SK-N-SH (cell line): Measurements from ENCODE around the gene ZBTB7B. TPM values are rescaled to one million over a fixed set of nuclear protein-coding genes. Genes with fewer than 3 reads are reported as not detected.

Experiments
- CTCF ChIA-PET: fragments of 300-600, 350-600 bp; formaldehyde crosslinking; extraction: SDS; loops from one replicate; lab custom pipeline; 2021; lab: Yijun Ruan, JAX
- POLR2A ChIA-PET: fragments of 350-600 bp; sonication (Branson Sonifier 250); formaldehyde crosslinking; extraction: SDS; loops from one replicate; lab custom pipeline; 2020; ENCODE audit warnings: antibody characterized with exemption, inconsistent platforms; lab: Yijun Ruan, JAX
- DNase-seq: peaks from one replicate; pipeline ENCODE4 v3.0.0; 2012
- H2AFZ ChIP-seq: fragments of 200-600 bp; sonication (generic); 2 replicates; pipeline ENCODE4 v1.8.1; 2016; ENCODE audit warnings: antibody characterized with exemption, mild to moderate bottlenecking, low read depth
- H3F3A ChIP-seq: fragments of 200-600 bp; sonication (generic); replicated peaks from 2 replicates; pipeline ENCODE3; 2016; ENCODE audit warnings: antibody characterized with exemption, mild to moderate bottlenecking; ENCODE audit not compliant: insufficient read depth
- H3K27ac ChIP-seq, 2 experiments: fragments of 200-500 bp in 1 of 2; fragments of 200-600 bp in 1 of 2; sonication (Bioruptor generic) in 1 of 2; sonication (generic), shearing (Covaris generic) in 1 of 2; 2 replicates each; pipeline versions ENCODE4 v1.5.1 to v1.6.1; 2014 to 2016; ENCODE audit warnings: low read depth in 2 of 2, inconsistent platforms in 1 of 2, low read length in 1 of 2, mild to moderate bottlenecking in 1 of 2, mixed read lengths in 1 of 2
- H3K27me3 ChIP-seq: fragments of 200-600 bp; sonication (generic), shearing (Covaris generic); 2 replicates; pipeline ENCODE4 v1.6.1; 2016; ENCODE audit warnings: mixed run types; ENCODE audit not compliant: insufficient read depth
- H3K36me3 ChIP-seq, 2 experiments: fragments of 200-500 bp in 1 of 2; fragments of 200-600 bp in 1 of 2; sonication (Bioruptor generic) in 1 of 2; sonication (generic) in 1 of 2; replicated peaks in 1 of 2; 2 replicates each; pipeline versions ENCODE3 to v1.5.1; 2014 to 2016; ENCODE audit warnings: low read length in 1 of 2, mild to moderate bottlenecking in 1 of 2; ENCODE audit not compliant: insufficient read depth in 2 of 2, control insufficient read depth in 1 of 2
- H3K4me1 ChIP-seq, 2 experiments: fragments of 200-500 bp in 1 of 2; fragments of 200-600 bp in 1 of 2; sonication (Bioruptor generic) in 1 of 2; sonication (generic), shearing (Covaris generic) in 1 of 2; 2 replicates each; pipeline versions ENCODE4 v1.5.1 to v1.6.1; 2014 to 2016; ENCODE audit warnings: low read depth in 1 of 2, low read length in 1 of 2, mixed run types in 1 of 2; ENCODE audit not compliant: insufficient read depth in 2 of 2, control insufficient read depth in 1 of 2
- H3K4me2 ChIP-seq: fragments of 200-600 bp; sonication (generic), shearing (Covaris generic); 2 replicates; pipeline ENCODE4 v1.6.1; 2017; ENCODE audit warnings: mixed run types
- H3K4me3 ChIP-seq, 2 experiments: fragments of 200-500 bp in 1 of 2; fragments of 200-600 bp in 1 of 2; sonication (Bioruptor generic) in 1 of 2; sonication (generic), shearing (Covaris generic) in 1 of 2; 2 replicates each; pipeline versions ENCODE4 v1.5.1 to v1.8.1; 2014 to 2016; ENCODE audit warnings: low read depth in 2 of 2, inconsistent platforms in 1 of 2, low read length in 1 of 2, mild to moderate bottlenecking in 1 of 2, mixed read lengths in 1 of 2, moderate library complexity in 1 of 2
- H3K79me2 ChIP-seq: fragments of 200-600 bp; sonication (generic); 2 replicates; pipeline ENCODE4 v1.8.1; 2017; ENCODE audit warnings: mild to moderate bottlenecking; ENCODE audit not compliant: insufficient read depth
- H3K9ac ChIP-seq: fragments of 200-600 bp; sonication (generic); 2 replicates; pipeline ENCODE4 v1.6.1; 2017; ENCODE audit warnings: mixed run types
- H3K9me2 ChIP-seq: fragments of 200-600 bp; sonication (generic); 2 replicates; pipeline ENCODE4 v1.6.1; 2017; ENCODE audit warnings: mixed run types
- H3K9me3 ChIP-seq: fragments of 200-600 bp; sonication (generic); 2 replicates; pipeline ENCODE4 v1.6.1; 2017; ENCODE audit warnings: mixed run types, mild to moderate bottlenecking, moderate library complexity
- H4K20me1 ChIP-seq: fragments of 200-600 bp; sonication (generic); 2 replicates; pipeline ENCODE4 v1.6.1; 2017; ENCODE audit warnings: mild to moderate bottlenecking, mixed run types; ENCODE audit not compliant: insufficient read depth
- ELF1 ChIP-seq: IDR thresholded peaks from 2 replicates; pipeline ENCODE4 v1.4.0; 2012
- EP300 ChIP-seq, 2 experiments: IDR thresholded peaks; 2 replicates each; pipeline versions ENCODE4 v1.4.0 to v1.6.1; 2012; ENCODE audit warnings: borderline replicate concordance in 1 of 2, low read depth in 1 of 2, low read length in 1 of 2
- FOXJ3 ChIP-seq: sonication (generic); formaldehyde crosslinking; IDR thresholded peaks from 2 replicates; pipeline ENCODE4 v1.5.1; 2020; ENCODE audit warnings: mild to moderate bottlenecking, missing genetic modification reagents
- GABPA ChIP-seq: IDR thresholded peaks from 2 replicates; pipeline ENCODE4 v1.4.0; 2012; ENCODE audit warnings: low read depth, mild to moderate bottlenecking
- JUND ChIP-seq: IDR thresholded peaks from 2 replicates; pipeline ENCODE4 v1.4.0; 2012
- MXI1 ChIP-seq: IDR thresholded peaks from 2 replicates; pipeline ENCODE4 v1.6.1; 2012; ENCODE audit warnings: mild to moderate bottlenecking, low read depth, low read length, improper control_type of control experiment
- POLR2AphosphoS5 ChIP-seq: IDR thresholded peaks from 2 replicates; pipeline ENCODE4 v1.6.1; 2012; ENCODE audit warnings: low read depth, low read length
- RAD21 ChIP-seq: IDR thresholded peaks from 2 replicates; pipeline ENCODE4 v1.6.1; 2012; ENCODE audit warnings: mild to moderate bottlenecking, low read length
- RFX5 ChIP-seq: IDR thresholded peaks from 2 replicates; pipeline ENCODE4 v1.6.1; 2012; ENCODE audit warnings: mild to moderate bottlenecking, improper control_type of control experiment, low read length
- SIN3A ChIP-seq: IDR thresholded peaks from 2 replicates; pipeline ENCODE4 v1.6.1; 2012; ENCODE audit warnings: low read depth, mild to moderate bottlenecking, low read length, moderate library complexity, borderline replicate concordance
- SMC3 ChIP-seq: IDR thresholded peaks from 2 replicates; pipeline ENCODE4 v1.6.1; 2012; ENCODE audit warnings: low read depth, low read length, improper control_type of control experiment
- TEAD4 ChIP-seq: IDR thresholded peaks from 2 replicates; pipeline ENCODE4 v1.4.0; 2012; ENCODE audit warnings: mild to moderate bottlenecking, borderline replicate concordance; ENCODE audit not compliant: insufficient read depth
- WGBS: methylation state at CpG from one replicate; pipeline ENCODE4 v1.1.6; 2017; ENCODE audit warnings: low lambda C conversion rate; 5-methylcytosine and 5-hydroxymethylcytosine counted together
- polyA plus RNA-seq, 3 experiments: library from polyadenylated mRNA; depleted of rRNA; stranded (reverse); fragments of >200 nt; gene quantifications; 2 replicates each; pipeline ENCODE4 v1.2.3, GENCODE V29; 2012
- TF ChIP-seq, protein P1 (sequence below): IDR thresholded peaks from 2 replicates; pipeline ENCODE4 v1.4.0; 2012; ENCODE audit warnings: low read depth, borderline replicate concordance
- TF ChIP-seq, protein P2 (sequence below): fragments of 200-600 bp; sonication (generic); IDR thresholded peaks from 2 replicates; pipeline ENCODE4 v1.6.1; 2017; ENCODE audit warnings: antibody characterized with exemption, mild to moderate bottlenecking, moderate library complexity
- TF ChIP-seq, protein P3 (sequence below): IDR thresholded peaks from 2 replicates; pipeline ENCODE4; 2012
- TF ChIP-seq, protein P4 (sequence below): IDR thresholded peaks from 2 replicates; pipeline ENCODE4 v1.4.0; 2012; ENCODE audit warnings: low read depth

ZBTB7B gene
- polyA plus RNA-seq, 1 of the 3 experiments (the other 2 are of a cell fraction): 15.7 TPM

DNA sequence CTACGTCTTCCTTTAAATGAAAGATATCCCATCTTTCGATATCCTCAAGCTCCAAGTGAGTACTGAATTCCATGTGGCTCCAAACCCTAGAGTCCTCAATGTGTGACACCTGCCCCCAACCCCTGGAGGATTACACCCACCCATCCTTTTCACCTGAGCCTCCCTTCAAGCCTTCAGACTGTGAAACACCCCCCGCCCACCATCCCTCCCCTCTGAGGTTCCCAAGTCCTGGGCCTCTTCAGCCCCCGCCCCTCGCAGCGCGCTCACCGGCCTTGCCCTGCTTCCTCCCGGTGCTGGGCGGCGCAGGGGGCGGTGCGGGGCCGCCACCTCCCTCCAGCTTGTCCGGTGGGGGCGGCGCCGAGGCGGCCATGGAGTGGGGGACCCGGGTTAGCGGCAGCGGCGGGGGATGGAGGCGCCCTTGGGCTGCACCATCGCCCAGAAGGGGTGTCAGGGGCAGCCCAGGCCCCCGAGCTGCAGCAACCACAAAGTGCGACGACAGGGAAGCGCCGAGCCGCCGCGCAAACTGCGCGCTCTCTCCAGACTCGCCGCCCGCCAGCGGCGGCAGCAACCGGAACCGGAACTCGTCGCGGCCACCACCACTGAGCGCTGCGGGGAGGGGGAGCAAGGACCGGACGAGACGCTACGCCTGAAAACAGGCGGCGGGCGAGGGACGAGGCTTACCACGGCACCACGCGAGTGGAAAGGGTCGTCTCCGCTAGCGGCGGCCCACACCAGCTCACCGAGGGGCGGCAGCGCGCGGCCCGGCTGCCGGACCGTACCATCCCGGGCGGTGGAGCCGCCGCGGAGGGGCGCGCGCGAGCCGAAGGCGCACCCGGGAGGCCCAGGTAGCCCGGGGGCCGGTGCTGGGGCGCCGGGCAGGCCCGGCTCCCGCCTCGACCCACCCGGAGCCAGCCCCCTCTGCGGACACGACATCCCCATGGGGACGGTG is 41.1 kb upstream of the ZBTB7B start, which contains the start of gene PYGO2:
PYGO2 (minus strand) TSS at position 576 of the 949 bp plus-strand sequence; CDS start at position 370, 206 bp downstream.
- Histone ChIP-seq H3K4me2 (peak within 1 kb of the TSS; percentile 85), H3K79me2 (peaks cover 48% of the 10 kb centered on the region), H3K9me3 (no peaks in the 10 kb centered on the region), H3K9me2 (no peaks in the 10 kb centered on the region), H3K4me1 (peaks cover 4 to 36% of the 10 kb centered on the region in 2 experiments; a peak in 3 of 4 replicates), H3F3A (peaks cover 31% of the 10 kb centered on the region), H3K27ac (peak within 1 kb of the TSS; percentile 83 to 98), H3K4me3 (peak within 1 kb of the TSS; percentile 72 to 73), H4K20me1 (no peaks in the 10 kb centered on the region), H3K9ac (peak within 1 kb of the TSS; percentile 84), H3K27me3 (no peaks in the 10 kb centered on the region), H3K36me3 (peaks cover 16 to 53% of the 10 kb centered on the region in 2 experiments), H2AFZ (0 out of 2 replicates have a peak within 1 kb of the TSS, but pooled peaks have one; percentile 29)
- 1% methylated on average over 9 of the region's 93 CpGs for WGBS
- CTCF ChIA-PET: interaction anchor here (0.6 to 37.5 kb wide), 32 partner anchors 9 to 394 kb away, joined by 3 to 640 read pairs (median 4); partner anchors contain the start of genes ADAM15, CHRNB2, FLAD1 and LENEP
- TF ChIP-seq MXI1: peak; percentile 48
- TF ChIP-seq GABPA: peak; percentile 84
- peak; percentile 26; the same call in 1 of the 2 replicates for TF ChIP-seq SMC3
- no peak for TF ChIP-seq FOXJ3 (CRISPR knock-in tag)
- TF ChIP-seq, protein P1, sequence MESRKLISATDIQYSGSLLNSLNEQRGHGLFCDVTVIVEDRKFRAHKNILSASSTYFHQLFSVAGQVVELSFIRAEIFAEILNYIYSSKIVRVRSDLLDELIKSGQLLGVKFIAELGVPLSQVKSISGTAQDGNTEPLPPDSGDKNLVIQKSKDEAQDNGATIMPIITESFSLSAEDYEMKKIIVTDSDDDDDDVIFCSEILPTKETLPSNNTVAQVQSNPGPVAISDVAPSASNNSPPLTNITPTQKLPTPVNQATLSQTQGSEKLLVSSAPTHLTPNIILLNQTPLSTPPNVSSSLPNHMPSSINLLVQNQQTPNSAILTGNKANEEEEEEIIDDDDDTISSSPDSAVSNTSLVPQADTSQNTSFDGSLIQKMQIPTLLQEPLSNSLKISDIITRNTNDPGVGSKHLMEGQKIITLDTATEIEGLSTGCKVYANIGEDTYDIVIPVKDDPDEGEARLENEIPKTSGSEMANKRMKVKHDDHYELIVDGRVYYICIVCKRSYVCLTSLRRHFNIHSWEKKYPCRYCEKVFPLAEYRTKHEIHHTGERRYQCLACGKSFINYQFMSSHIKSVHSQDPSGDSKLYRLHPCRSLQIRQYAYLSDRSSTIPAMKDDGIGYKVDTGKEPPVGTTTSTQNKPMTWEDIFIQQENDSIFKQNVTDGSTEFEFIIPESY: peak; percentile 23; the same call in 1 of the 2 replicates
- TF ChIP-seq SIN3A: peak; percentile 76; the same call in 1 of the 2 replicates
- TF ChIP-seq RFX5: no peak
- TF ChIP-seq POLR2AphosphoS5: peak; percentile 90
- TF ChIP-seq, protein P2, sequence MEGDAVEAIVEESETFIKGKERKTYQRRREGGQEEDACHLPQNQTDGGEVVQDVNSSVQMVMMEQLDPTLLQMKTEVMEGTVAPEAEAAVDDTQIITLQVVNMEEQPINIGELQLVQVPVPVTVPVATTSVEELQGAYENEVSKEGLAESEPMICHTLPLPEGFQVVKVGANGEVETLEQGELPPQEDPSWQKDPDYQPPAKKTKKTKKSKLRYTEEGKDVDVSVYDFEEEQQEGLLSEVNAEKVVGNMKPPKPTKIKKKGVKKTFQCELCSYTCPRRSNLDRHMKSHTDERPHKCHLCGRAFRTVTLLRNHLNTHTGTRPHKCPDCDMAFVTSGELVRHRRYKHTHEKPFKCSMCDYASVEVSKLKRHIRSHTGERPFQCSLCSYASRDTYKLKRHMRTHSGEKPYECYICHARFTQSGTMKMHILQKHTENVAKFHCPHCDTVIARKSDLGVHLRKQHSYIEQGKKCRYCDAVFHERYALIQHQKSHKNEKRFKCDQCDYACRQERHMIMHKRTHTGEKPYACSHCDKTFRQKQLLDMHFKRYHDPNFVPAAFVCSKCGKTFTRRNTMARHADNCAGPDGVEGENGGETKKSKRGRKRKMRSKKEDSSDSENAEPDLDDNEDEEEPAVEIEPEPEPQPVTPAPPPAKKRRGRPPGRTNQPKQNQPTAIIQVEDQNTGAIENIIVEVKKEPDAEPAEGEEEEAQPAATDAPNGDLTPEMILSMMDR: peak; percentile 69
- TF ChIP-seq TEAD4: peak; percentile 12; the same call in 1 of the 2 replicates
- TF ChIP-seq, protein P3, sequence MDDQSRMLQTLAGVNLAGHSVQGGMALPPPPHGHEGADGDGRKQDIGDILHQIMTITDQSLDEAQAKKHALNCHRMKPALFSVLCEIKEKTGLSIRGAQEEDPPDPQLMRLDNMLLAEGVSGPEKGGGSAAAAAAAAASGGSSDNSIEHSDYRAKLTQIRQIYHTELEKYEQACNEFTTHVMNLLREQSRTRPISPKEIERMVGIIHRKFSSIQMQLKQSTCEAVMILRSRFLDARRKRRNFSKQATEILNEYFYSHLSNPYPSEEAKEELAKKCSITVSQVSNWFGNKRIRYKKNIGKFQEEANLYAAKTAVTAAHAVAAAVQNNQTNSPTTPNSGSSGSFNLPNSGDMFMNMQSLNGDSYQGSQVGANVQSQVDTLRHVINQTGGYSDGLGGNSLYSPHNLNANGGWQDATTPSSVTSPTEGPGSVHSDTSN: peak; percentile 27
- TF ChIP-seq RAD21: peak; percentile 46
- peak; percentile 22; the same call in 1 of the 2 replicates for TF ChIP-seq JUND
- TF ChIP-seq ELF1: peak; percentile 79
- TF ChIP-seq, protein P4, sequence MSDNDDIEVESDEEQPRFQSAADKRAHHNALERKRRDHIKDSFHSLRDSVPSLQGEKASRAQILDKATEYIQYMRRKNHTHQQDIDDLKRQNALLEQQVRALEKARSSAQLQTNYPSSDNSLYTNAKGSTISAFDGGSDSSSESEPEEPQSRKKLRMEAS: no peak
- 0 out of 4 replicates have a peak, but pooled peaks of 1 of the 2 experiments have one; percentile 26 for TF ChIP-seq EP300 (IDR thresholded peaks at IDR 0.05; ENCODE audit: borderline replicate concordance in 1 of 2, low read depth in 1 of 2, low read length in 1 of 2)
- peak; percentile 93 for DNase-seq
- POLR2A ChIA-PET: interaction anchor here (0.6 to 2.8 kb wide), 13 partner anchors 9 to 83 kb away, joined by 3 to 18 read pairs (median 5); partner anchors contain the start of genes FLAD1, LENEP, PMVK and SHC1
